Peyer's patch (tissue), 4 donors: ENCODE data around the gene UBE2V1. TPM values are rescaled to one million over a fixed set of nuclear protein-coding genes. Genes with fewer than 3 reads are reported as not detected.

ENCODE experiments used
- DNase-seq, 3 donors: peaks; one replicate each; pipeline ENCODE4 v3.0.0-alpha.2; 2017 to 2019
- H3K27ac ChIP-seq, 4 donors: fragments of 200-600 bp; sonication (generic); one replicate each; pipeline ENCODE4 v1.5.1; 2016 to 2019
- H3K27me3 ChIP-seq, 2 donors: fragments of 200-600 bp; sonication (generic); one replicate each; pipeline ENCODE4 v1.5.1; 2019
- H3K36me3 ChIP-seq, 3 donors: fragments of 200-600 bp; sonication (generic); one replicate each; pipeline ENCODE4 v1.5.1; 2016 to 2019
- H3K4me1 ChIP-seq, 4 donors: fragments of 200-600 bp; sonication (generic); one replicate each; pipeline ENCODE4 v1.5.1; 2016 to 2019
- H3K4me3 ChIP-seq, 4 donors: fragments of 200-600 bp; sonication (generic); 1 replicate in 3 of 4; 2 replicates in 1 of 4; pipeline ENCODE4 v1.5.1; 2016 to 2019; ENCODE audit warnings: mild to moderate bottlenecking in 1 of 4
- H3K9me3 ChIP-seq, 4 donors: fragments of 200-600 bp; sonication (generic); one replicate each; pipeline ENCODE4 v1.5.1; 2016 to 2019; ENCODE audit warnings: mild to moderate bottlenecking in 1 of 4
- POLR2A ChIP-seq, 2 donors: fragments of 450-650 bp; IDR thresholded peaks; one replicate each; pipeline ENCODE4 v1.5.1; 2017; ENCODE audit warnings: antibody characterized with exemption in 2 of 2, mild to moderate bottlenecking in 2 of 2, moderate library complexity in 2 of 2
- total RNA-seq, 4 donors: library from RNA; depleted of rRNA; stranded (reverse); fragments of >200 nt; gene quantifications; one replicate each; pipeline ENCODE4 v1.1.0, GENCODE V29; 2016
- TF ChIP-seq, protein P1 (sequence below), 6 experiments: fragments of 450-650 bp in 4 of 6; fragments of 200-600 bp in 2 of 6; sonication (generic) in 1 of 6; IDR thresholded peaks; one replicate each; pipeline ENCODE4 v1.5.1; 2017 to 2019; ENCODE audit warnings: antibody characterized with exemption in 6 of 6, mild to moderate bottlenecking in 3 of 6, moderate library complexity in 1 of 6

Gene UBE2V1
- total RNA-seq, 4 donors from 2014 or later: 94.4 to 111 (median 105) TPM

DNA sequence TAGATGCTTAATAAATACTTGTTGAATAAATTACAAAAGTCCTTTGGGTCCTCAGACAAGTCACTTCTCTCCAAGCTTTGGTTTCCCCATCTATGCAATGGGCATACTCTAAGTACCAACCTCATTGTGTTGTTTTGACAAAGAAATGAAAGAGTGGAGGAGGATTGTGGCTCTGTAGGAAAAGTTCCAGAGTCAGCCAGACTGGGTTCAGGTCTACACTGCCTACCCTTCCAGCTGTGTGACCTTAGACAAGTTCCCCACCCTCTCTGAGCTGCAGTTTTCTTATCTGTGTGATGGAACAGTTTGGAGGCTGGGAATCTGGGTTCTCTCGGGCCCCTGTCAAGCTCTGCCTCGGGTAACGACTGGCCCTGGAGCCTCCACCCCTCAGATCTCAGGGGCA, 76.2 kb downstream of the UBE2V1 start:
- Histone ChIP-seq H3K4me1 (peaks cover 0 to 7% (median 0%) of the 10 kb centered on the region in 4 donors), H3K36me3 (no peaks in the 10 kb centered on the region), H3K4me3 (no peak overlapping the region), H3K9me3 (no peaks in the 10 kb centered on the region), H3K27ac (no peak overlapping the region), H3K27me3 (no peaks in the 10 kb centered on the region)
- no peak for DNase-seq
- TF ChIP-seq POLR2A (IDR thresholded peaks at IDR 0.05): no peak
- TF ChIP-seq, protein P1, sequence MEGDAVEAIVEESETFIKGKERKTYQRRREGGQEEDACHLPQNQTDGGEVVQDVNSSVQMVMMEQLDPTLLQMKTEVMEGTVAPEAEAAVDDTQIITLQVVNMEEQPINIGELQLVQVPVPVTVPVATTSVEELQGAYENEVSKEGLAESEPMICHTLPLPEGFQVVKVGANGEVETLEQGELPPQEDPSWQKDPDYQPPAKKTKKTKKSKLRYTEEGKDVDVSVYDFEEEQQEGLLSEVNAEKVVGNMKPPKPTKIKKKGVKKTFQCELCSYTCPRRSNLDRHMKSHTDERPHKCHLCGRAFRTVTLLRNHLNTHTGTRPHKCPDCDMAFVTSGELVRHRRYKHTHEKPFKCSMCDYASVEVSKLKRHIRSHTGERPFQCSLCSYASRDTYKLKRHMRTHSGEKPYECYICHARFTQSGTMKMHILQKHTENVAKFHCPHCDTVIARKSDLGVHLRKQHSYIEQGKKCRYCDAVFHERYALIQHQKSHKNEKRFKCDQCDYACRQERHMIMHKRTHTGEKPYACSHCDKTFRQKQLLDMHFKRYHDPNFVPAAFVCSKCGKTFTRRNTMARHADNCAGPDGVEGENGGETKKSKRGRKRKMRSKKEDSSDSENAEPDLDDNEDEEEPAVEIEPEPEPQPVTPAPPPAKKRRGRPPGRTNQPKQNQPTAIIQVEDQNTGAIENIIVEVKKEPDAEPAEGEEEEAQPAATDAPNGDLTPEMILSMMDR (IDR thresholded peaks at IDR 0.05): no peak

DNA sequence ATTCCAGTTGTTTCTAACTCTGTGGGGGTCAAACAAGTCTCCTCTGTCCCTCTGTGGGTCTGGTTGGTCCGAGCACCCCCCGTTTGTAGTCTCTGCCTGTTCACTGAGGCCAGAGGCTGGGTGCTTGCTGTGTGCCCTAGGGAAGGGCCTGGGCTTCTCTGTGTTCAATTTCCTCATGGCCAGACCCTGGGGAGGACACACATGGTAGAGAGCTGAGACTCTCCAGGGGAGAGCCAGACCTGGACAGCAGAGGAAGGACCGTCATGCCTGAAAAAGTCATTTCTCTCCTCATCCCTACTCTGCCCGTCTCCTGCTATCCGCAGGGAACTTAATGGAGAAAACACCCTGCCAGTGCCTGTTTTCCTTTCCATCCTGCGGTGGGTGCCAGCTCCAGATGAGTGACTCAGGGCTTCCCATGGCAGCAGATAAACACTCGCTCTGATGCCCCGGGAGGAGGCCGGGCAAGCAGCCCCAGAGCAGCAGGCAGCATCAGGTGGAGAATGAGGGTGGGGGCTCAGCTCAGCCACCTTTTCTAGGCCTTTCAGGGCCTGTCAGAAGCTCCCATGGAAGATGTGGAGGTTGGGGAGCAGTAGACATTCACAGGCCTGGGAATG, 78.3 kb downstream of the UBE2V1 start:
- H3K27ac ChIP-seq: no peak overlapping the region

DNA sequence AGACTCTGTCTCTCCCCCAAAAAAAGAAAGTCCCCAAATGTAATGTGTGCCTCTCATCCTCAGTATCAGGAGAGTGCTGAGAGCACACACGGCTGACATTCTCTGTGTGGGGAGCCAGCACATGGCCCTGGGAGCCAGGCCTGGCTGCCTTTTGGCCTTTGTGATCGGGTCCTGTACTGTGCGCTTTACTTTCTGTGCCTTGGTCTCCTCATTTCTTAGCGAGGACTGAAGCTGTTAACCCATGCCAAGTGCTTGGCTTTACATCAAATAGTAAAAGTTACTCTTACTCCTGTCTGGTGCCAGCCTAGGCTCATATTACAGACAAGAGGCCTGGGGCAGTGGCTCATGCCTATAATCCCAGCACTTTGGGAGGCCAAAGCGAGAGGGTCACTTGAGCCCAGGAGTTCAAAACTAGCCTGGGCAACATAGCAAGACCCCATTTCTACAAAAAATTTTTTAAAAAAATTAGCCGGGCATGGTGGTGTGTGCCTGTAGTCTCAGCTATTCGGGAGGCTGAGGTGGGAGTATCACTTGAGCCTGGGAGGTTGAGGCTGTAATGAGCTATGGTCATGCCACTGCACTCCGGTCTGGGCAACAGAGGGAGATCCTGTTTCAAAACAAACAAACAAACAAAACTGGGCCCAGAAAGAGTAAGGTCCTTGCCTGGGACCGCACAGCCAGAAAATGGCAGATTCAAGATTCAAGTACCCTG, 79.8 kb downstream of the UBE2V1 start:
- Histone ChIP-seq H3K27ac (no peak overlapping the region), H3K9me3 (no peaks in the 10 kb centered on the region), H3K4me3 (no peak overlapping the region), H3K27me3 (no peaks in the 10 kb centered on the region), H3K4me1 (peaks cover 0 to 7% (median 0%) of the 10 kb centered on the region in 4 donors), H3K36me3 (no peaks in the 10 kb centered on the region)
- TF ChIP-seq, protein P1 (IDR thresholded peaks at IDR 0.05): no peak
- TF ChIP-seq POLR2A (IDR thresholded peaks at IDR 0.05): no peak
- DNase-seq: no peak

More for the DNA sequence above, 78.3 kb downstream of the UBE2V1 start:
- TF ChIP-seq POLR2A (IDR thresholded peaks at IDR 0.05): no peak
- TF ChIP-seq, protein P1 (IDR thresholded peaks at IDR 0.05): no peak
- Histone ChIP-seq H3K4me3 (no peak overlapping the region), H3K9me3 (no peaks in the 10 kb centered on the region), H3K36me3 (no peaks in the 10 kb centered on the region), H3K4me1 (peaks cover 0 to 7% (median 0%) of the 10 kb centered on the region in 4 donors), H3K27me3 (no peaks in the 10 kb centered on the region)
- no peak for DNase-seq

Other genes with a start within 250 kb of the UBE2V1 start
- 10 to 100 TPM in 3 of 4 donors, 1 to 10 TPM in 1; 4.1 to 19.8 (median 14.0) TPM for gene SPATA2, start 197.6 kb downstream of the UBE2V1 start, total RNA-seq
- gene RNF114, start 176.8 kb downstream of the UBE2V1 start, total RNA-seq: 100 to 1,000 TPM; 205 to 275 (median 259) TPM
- 1 to 10 TPM in 3 of 4 donors, under 1 TPM in 1; 0.53 to 3.3 (median 1.4) TPM for gene SNAI1, start 130.2 kb downstream of the UBE2V1 start, total RNA-seq
- 10 to 100 TPM; 13.2 to 34.3 (median 24.5) TPM for gene PEDS1, start 40.6 kb upstream of the UBE2V1 start, total RNA-seq
- gene CEBPB, start 77.7 kb upstream of the UBE2V1 start, total RNA-seq: 10 to 100 TPM; 13.8 to 41.3 (median 27.8) TPM